PC-9 (cell line): ENCODE measurements around the gene ZNF341.

Source experiments
- EZH2 ChIP-seq: fragments of 200-600 bp; sonication (generic); IDR thresholded peaks from 2 replicates; pipeline ENCODE4 v1.8.0; 2017; ENCODE audit warnings: antibody characterized with exemption, low read depth
- TF ChIP-seq, protein P1 (sequence below): fragments of 200-600 bp; sonication (generic); conservative IDR thresholded peaks from 2 replicates; pipeline ENCODE4 v1.6.1; 2017; ENCODE audit warnings: mixed run types, antibody characterized with exemption, mild to moderate bottlenecking, moderate library complexity

- no peak for TF ChIP-seq EZH2
- TF ChIP-seq, protein P1, sequence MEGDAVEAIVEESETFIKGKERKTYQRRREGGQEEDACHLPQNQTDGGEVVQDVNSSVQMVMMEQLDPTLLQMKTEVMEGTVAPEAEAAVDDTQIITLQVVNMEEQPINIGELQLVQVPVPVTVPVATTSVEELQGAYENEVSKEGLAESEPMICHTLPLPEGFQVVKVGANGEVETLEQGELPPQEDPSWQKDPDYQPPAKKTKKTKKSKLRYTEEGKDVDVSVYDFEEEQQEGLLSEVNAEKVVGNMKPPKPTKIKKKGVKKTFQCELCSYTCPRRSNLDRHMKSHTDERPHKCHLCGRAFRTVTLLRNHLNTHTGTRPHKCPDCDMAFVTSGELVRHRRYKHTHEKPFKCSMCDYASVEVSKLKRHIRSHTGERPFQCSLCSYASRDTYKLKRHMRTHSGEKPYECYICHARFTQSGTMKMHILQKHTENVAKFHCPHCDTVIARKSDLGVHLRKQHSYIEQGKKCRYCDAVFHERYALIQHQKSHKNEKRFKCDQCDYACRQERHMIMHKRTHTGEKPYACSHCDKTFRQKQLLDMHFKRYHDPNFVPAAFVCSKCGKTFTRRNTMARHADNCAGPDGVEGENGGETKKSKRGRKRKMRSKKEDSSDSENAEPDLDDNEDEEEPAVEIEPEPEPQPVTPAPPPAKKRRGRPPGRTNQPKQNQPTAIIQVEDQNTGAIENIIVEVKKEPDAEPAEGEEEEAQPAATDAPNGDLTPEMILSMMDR: no peak
Observed at GRCh38 chr20:33696448-33696847, 35.3 kb upstream of the ZNF341 start.
